NCI-H69 (cell line): ENCODE results near the gene TICAM2.
A peak's percentile ranks its signal among the peaks of the same experiment; 100 is the strongest.

Source experiments
- DNase-seq: peaks from one replicate; lab custom pipeline; 2025; lab: John Stamatoyannopoulos, UW

The TICAM2 gene

DNA sequence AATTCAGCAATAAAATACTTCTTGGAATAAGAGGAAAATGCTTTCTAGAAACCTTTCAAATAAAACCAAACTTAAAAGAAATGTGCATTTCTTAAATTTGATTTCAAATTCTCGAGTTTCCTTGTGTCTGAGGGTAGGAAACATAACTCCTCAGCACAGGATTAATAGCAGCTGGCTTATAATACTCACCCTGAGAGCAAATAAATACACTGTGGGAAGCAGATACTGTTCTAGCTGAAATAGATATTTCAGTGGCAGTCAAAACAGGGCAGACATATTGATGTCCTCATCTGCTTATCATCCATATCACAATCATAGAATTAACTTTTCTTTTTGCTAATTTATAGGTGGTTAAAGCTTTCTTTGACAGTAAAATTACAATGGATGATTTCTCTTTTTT lies 33.6 kb downstream of the TICAM2 start:
- DNase-seq, result no peak

- peak; percentile 17 for DNase-seq
These were observed 37.0 kb downstream of the TICAM2 start for GRCh38 chr5:115565233-115565632.

DNA sequence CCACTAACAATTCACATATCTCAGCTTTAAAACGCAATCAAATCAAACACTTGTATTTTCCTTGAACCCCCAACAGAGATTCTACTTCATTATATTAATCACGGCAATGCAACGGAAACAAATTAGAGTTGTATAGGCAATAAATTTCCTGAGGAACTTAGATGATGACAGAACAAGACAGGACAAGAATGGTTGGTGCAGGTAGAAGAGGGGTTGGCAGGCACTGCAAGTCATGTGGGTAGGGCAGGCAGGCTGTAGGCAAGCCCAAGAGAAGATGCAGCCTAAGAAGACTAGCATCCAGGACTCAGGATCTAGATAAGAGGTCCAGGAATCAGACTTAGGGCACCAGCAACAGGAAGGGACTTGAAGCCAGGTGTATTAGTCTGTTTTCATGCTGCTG lies 41.1 kb downstream of the TICAM2 start:
- no peak for DNase-seq

GRCh38 chr5:115559524-115559923 lies 42.8 kb downstream of the TICAM2 start:
- DNase-seq, result no peak

DNA sequence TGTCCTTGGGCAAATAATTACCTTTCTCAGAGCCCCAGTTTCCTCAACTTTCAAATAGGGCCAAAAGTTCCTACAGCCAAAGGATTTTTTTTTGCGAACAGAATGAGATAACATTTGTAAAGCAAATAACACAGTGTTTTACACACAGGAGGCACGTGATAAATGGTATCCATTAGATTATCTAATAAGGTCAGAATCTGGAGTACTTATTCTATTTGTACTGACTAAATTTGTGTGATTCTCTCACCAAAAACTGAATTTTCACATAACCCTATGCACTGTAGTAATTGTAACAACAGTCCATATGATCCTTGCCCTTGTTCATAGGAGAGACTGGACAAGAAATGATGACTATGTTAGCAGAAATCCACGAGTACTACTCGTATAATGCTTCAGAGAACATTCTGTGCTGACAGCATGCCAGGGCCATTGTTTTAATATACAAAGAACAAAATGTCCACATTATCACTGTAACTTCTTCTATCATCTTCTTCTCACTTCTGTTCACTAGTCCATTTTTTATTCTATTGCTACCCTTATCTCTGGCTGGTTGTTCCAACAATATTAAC lies 43.8 kb downstream of the TICAM2 start:
- no peak for DNase-seq

DNA sequence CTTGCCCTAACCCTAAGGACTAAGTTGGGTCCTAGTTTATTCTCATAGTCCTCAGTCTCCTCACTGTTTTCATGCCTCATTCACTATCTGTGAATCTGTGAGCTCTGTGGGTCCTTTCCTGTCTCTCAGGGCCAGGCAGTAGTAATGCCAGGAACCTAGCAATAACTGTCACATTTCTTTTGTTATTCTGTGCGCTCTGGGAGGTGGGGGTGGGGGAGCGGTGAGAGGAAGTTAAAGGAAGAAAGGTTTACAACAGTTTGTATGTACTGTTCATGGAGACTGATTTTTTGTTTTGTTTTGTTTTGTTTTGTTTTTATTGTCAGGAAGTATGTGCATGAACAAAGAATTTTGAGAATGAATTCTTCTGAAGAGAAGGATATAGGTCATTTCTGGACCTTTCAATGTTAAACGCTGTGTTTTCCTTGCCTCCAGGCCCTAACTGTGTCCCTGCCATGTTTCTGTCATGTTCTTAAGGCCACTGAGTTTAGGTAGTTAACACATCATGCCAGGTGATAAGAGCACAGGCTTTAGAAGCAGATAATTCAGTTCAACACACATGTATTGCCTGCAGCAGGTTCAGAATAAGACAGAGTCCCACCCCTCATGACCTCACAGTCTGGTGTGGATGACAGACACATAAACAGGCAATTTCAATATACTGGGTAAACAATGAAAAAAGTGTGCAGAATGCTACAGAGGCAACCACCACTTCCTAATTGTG lies 44.5 kb downstream of the TICAM2 start:
- DNase-seq, result peak; percentile 65

DNA sequence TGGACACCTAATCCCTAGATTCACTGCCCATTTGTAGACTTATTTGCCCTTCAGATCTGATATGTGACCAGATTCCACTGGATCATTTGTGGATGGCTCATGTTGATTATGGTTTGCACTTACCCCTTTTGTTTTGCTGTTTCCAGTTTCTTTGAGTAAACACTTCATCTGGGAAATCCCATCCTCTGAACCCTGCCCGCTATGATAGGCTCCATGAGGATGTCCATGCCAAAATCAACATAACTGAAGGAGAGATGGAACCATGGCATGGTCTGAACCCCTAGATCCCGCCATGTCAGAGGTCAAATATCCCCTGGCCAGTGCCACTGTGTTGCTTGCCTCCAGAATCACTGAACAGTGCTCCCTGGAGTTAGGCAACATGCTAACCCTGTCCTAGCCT lies 46.0 kb downstream of the TICAM2 start:
- no peak for DNase-seq

GRCh38 chr5:115555084-115555633 lies 47.1 kb downstream of the TICAM2 start:
- no peak for DNase-seq

DNA sequence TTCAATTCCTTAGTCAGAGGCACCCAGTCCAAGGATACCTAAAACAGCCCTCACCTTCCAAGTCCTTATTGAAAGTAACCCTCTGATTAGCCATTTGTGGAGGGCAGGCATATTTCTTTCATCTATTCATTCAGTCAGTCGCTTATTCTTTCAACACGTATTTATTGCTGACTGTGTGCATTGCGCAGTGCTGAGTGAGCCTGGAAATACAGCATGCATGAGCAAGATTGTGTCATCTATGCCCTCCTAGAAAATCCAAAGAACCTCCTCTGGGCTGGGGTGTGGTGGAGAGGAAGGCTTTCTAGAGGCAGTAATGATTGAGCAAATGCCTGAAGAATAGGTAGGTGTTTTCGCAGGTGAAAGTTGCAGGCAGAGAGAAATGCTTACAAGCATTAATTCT lies 49.2 kb downstream of the TICAM2 start:
- DNase-seq, result no peak

DNA sequence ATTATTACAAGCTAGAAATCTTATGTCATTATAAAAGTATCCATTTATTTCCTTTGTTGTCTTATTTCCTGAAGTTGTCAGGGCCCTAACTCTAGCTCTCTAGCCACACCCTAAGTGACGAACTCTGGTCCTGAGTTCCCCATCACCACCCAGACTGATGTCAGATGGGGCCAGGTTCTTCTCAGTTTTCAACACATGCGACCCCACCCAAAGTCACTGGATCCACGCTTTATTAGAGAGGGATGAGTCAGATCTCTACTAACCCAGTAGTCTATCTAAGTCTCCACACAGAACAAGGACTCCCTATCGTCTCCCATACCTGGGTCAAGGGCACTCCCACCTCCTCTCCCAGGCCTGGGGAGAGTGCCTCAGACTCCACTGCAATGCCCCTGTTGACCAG lies 50.9 kb downstream of the TICAM2 start:
- peak; percentile 25 for DNase-seq

DNA sequence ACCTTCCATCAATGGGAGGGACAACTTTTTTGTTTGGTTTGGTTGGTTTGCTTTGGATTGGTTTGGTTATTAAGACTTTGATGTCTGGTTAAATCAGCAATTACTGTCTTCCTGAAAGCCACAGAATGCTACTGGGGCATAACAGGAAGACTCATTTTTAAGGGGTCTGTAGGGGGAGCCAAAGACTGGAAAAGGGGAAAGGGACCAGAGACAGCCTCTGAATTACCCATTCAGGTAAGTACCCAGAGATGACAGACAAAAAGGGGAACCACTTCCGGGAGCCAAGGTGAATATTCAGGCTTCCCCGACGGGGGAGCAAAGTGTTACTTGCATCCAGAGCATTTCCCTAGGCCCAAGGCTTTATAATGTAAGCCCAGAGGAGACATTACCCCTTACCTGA lies 53.1 kb downstream of the TICAM2 start:
- DNase-seq, result peak; percentile 67

GRCh38 chr5:115548683-115549082 lies 53.6 kb downstream of the TICAM2 start:
- DNase-seq, result no peak

DNA sequence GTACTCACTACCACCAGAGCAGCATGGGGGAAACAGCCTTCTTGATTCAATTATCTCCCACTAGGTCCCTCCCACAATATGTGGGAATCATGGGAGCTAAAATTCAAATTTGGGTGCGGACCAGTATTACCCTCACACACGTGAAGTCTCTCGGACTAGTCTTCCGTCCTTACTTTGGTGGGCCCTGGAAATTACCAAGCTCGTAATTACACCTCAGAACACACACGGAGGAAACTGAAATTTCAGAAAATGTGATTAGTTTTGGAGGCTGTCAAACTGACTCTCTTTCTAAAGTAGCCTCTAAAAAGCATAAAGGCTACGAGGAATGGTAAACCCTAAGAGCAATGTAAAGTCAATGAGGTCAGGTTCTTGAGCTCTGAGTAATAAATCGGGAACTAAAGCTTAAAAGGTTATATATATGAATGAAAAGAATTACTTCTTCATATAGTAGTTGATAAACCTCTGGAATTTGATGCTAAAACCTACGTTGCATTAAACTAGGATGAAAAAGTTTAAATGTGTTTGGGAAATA lies 56.9 kb downstream of the TICAM2 start:
- DNase-seq, result no peak

GRCh38 chr5:115544436-115545350 lies 57.6 kb downstream of the TICAM2 start, which contains the start of gene FEM1C:
TSS of gene FEM1C (minus strand) at chr5:115544775. CDS start at chr5:115543493, 1,282 bp downstream.
- DNase-seq, result peak; percentile 99

GRCh38 chr5:115544043-115544435 lies 58.2 kb downstream of the TICAM2 start:
- DNase-seq, result peak; percentile 84

DNA sequence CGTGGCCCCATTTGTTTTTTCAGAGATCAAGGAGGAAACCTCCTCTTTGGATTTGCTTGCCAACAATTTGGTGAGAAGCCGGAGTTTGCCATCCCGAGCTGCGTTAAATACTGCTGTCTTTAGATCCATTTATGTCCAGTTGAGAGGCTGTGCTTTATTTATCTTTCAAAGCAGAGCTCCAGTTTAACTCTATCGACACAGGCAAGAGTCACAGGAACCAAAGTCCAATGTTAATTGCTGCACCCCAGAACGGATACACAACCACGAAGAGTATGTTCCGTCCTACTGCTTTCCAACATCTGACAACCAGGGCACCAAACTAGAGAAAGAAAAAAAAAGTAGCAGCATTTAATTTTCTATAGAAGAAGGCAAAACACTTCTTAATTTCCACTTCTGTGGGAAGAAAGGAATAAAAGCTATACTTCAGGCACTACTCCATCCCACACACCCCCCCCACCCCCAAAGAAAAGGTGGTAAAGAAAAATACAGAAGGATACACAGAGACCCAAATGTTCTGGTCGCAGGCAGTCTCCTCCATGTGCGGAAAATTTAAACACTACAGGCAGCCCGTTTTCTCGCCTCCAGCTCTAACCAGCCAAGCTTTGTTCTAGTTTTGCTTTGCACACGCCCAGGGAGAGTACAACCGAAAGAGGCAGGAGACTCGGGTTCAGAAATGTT lies 58.8 kb downstream of the TICAM2 start:
- peak; percentile 84 for DNase-seq

GRCh38 chr5:115542651-115543364 lies 59.5 kb downstream of the TICAM2 start:
- DNase-seq, result peak; percentile 55

DNA sequence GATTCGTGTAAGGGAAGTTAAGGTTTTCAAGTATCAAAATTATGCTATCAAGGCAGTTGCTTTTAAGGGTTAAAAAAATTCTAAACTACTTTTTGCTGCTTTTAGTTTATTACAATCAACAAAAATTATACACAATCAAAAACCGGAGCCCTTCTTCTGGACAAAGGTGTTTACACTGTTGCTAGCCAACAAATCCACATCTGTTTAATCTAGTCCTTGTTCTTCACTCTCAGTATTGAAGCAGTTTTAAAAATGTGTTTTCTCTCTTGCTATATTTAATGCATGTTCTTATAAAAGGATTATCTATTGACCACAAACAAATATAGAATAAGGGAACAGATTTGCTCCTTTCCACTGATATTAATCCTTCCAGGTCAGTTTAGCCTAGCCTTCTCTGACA lies 60.2 kb downstream of the TICAM2 start:
- DNase-seq, result peak; percentile 31

GRCh38 chr5:115541611-115542010 lies 60.7 kb downstream of the TICAM2 start:
- DNase-seq, result no peak

GRCh38 chr5:115535479-115536035 lies 66.7 kb downstream of the TICAM2 start:
- DNase-seq, result no peak

GRCh38 chr5:115532517-115532916 lies 69.8 kb downstream of the TICAM2 start:
- DNase-seq, result peak; percentile 57
